Activated T-helper 2 cell treated with anti-CD3 and anti-CD28 coated beads, Interferon-gamma antibody, Interleukin-2, Interleukin-4, amounts not matched to agents 10 μg/mL and 5 μg/mL and 100 μg/mL, durations not matched to agents 14 hours and 24 hours and 36 hours (primary cell): ENCODE measurements around the gene ALPK1. TPM values are rescaled to one million over a fixed set of nuclear protein-coding genes. Genes with fewer than 3 reads are reported as not detected.

Experiments
- DNase-seq: peaks from one replicate; pipeline ENCODE4 v3.0.0; 2021; ENCODE audit warnings: low spot score
- H3K27ac Mint-ChIP-seq: one replicate; pipeline ENCODE4 v1.8.0; 2021; ENCODE audit warnings: mixed read lengths
- H3K27me3 Mint-ChIP-seq: one replicate; pipeline ENCODE4 v1.8.0; 2021; ENCODE audit warnings: low read depth, mixed read lengths
- H3K36me3 Mint-ChIP-seq: one replicate; pipeline ENCODE4 v1.8.0; 2021; ENCODE audit warnings: low read depth, mixed read lengths
- H3K4me1 Mint-ChIP-seq: one replicate; pipeline ENCODE4 v1.8.0; 2021; ENCODE audit warnings: low read depth, mixed read lengths
- H3K4me3 Mint-ChIP-seq: one replicate; pipeline ENCODE4 v1.8.0; 2021; ENCODE audit warnings: low read depth, mild to moderate bottlenecking, moderate library complexity, mixed read lengths
- H3K9me3 Mint-ChIP-seq: one replicate; pipeline ENCODE4 v1.8.0; 2021; ENCODE audit warnings: mixed read lengths
- intact Hi-C: fragments of 100-400 bp; cut with micrococcal nuclease; formaldehyde crosslinking; loops from one replicate; pipeline ENCODE4 v1.15.1; 2023
- total RNA-seq: library from RNA; stranded (reverse); gene quantifications from 2 replicates; pipeline ENCODE4 v1.2.3, GENCODE V29; 2022

ALPK1 gene
- total RNA-seq, 1 donor from 2014 or later, result 3.8 TPM

GRCh38 chr4:112378243-112378620 lies 81.1 kb downstream of the ALPK1 start:
- no peaks in the 10 kb centered on the region for H3K36me3 Mint-ChIP-seq
- intact Hi-C loops, result no loop called here
- no peaks in the 10 kb centered on the region for H3K9me3 Mint-ChIP-seq
- H3K4me1 Mint-ChIP-seq, result no peaks in the 10 kb centered on the region
- H3K4me3 Mint-ChIP-seq, result no peak overlapping the region
- H3K27me3 Mint-ChIP-seq, result no peaks in the 10 kb centered on the region
- no peak overlapping the region for H3K27ac Mint-ChIP-seq
- DNase-seq, result no peak

GRCh38 chr4:112378858-112379257 lies 81.7 kb downstream of the ALPK1 start:
- H3K27ac Mint-ChIP-seq, result no peak overlapping the region
- no peaks in the 10 kb centered on the region for H3K27me3 Mint-ChIP-seq
- no peaks in the 10 kb centered on the region for H3K4me1 Mint-ChIP-seq
- intact Hi-C loops, result no loop called here
- H3K9me3 Mint-ChIP-seq, result no peaks in the 10 kb centered on the region
- no peak overlapping the region for H3K4me3 Mint-ChIP-seq
- H3K36me3 Mint-ChIP-seq, result no peaks in the 10 kb centered on the region
- no peak for DNase-seq

GRCh38 chr4:112379306-112379705 lies 82.1 kb downstream of the ALPK1 start:
- H3K4me3 Mint-ChIP-seq, result no peak overlapping the region
- H3K4me1 Mint-ChIP-seq, result no peaks in the 10 kb centered on the region
- no peaks in the 10 kb centered on the region for H3K36me3 Mint-ChIP-seq
- intact Hi-C loops, result no loop called here
- DNase-seq, result no peak
- H3K9me3 Mint-ChIP-seq, result no peaks in the 10 kb centered on the region
- no peak overlapping the region for H3K27ac Mint-ChIP-seq
- H3K27me3 Mint-ChIP-seq, result no peaks in the 10 kb centered on the region

DNA sequence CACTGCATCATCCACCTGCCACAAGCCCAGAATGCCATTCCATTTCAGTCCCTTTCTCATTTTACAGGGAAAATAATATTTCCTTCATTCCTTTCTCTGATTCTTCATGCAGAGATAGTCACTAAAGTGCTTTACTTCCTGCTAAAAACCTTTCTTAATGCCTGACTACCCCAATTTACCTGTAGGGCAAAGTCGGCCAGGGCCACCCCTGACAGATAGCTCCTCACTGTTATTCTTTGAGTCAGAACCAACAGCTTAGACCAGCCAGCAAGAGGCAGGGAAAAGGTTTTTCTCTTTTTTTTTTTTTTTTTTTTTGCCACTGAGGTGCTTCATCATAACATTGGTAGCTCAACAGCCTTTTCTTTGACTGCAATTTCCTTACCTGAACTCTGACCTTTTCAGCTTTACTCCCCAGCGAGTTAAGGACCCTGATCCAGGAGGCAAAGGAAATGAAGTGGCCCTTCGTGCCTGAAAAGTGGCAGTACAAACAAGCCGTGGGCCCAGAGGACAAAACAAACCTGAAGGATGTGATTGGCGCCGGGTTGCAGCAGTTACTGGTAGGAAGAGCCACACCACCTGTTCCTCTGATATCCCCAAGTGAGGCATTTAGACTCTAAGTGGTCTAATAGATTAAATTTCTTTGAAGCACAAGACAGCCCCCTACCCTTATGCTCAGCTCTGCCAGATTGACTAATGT lies 85.0 kb downstream of the ALPK1 start:
- no peaks in the 10 kb centered on the region for H3K9me3 Mint-ChIP-seq
- no peak overlapping the region for H3K27ac Mint-ChIP-seq
- H3K4me3 Mint-ChIP-seq, result no peak overlapping the region

DNA sequence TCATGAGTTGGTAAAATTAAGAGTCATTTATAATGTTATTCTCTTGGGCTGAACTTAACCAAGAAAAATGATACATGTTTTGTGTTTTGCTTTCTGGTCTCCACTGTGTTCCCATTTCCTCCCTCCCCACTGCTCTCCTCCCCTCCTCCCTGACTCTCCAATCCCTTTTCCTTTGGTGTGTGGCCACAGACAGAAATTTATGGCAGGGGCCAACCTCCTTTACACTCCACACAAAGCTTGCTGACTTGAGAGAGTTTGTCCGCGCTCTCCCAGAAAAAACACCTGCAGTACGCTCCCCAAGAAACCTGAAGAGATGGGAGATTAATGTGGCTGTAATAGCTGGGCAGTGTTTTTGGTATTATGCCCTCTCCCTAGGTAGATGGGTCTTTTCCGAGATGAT lies 88.9 kb downstream of the ALPK1 start:
- Mint-ChIP-seq H3K27ac (no peak overlapping the region), H3K27me3 (no peaks in the 10 kb centered on the region), H3K4me3 (no peak overlapping the region), H3K36me3 (no peaks in the 10 kb centered on the region), H3K9me3 (no peaks in the 10 kb centered on the region), H3K4me1 (no peaks in the 10 kb centered on the region)
- intact Hi-C loops, result no loop called here
- no peak for DNase-seq

More for the DNA sequence above, 85.0 kb downstream of the ALPK1 start:
- Mint-ChIP-seq H3K27me3 (no peaks in the 10 kb centered on the region), H3K36me3 (no peaks in the 10 kb centered on the region), H3K4me1 (no peaks in the 10 kb centered on the region)
- intact Hi-C loops, result no loop called here
- no peak for DNase-seq

DNA sequence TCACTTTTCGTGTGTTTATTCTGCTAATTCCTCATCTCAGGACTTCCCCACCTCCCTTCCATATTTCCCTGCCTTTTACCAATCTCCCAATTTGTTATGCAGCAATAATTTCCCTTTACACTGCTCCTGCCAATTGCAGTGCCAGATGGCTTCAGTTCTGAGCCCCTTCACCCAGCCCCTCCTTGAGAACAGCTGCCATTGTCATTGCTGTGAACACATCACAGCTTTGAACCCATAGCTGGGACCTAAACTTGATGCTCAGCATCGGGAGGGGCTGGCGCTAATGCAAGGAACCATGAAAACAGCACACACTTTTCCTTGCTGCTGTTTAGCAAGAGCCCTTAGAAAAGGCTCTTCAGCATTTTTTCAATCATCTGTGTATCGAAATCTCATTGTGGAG lies 104.9 kb downstream of the ALPK1 start:
- Mint-ChIP-seq H3K4me3 (no peak overlapping the region), H3K36me3 (no peaks in the 10 kb centered on the region), H3K9me3 (no peaks in the 10 kb centered on the region), H3K27ac (no peak overlapping the region), H3K27me3 (no peaks in the 10 kb centered on the region), H3K4me1 (no peaks in the 10 kb centered on the region)
- no peak for DNase-seq
- intact Hi-C loops, result no loop called here

DNA sequence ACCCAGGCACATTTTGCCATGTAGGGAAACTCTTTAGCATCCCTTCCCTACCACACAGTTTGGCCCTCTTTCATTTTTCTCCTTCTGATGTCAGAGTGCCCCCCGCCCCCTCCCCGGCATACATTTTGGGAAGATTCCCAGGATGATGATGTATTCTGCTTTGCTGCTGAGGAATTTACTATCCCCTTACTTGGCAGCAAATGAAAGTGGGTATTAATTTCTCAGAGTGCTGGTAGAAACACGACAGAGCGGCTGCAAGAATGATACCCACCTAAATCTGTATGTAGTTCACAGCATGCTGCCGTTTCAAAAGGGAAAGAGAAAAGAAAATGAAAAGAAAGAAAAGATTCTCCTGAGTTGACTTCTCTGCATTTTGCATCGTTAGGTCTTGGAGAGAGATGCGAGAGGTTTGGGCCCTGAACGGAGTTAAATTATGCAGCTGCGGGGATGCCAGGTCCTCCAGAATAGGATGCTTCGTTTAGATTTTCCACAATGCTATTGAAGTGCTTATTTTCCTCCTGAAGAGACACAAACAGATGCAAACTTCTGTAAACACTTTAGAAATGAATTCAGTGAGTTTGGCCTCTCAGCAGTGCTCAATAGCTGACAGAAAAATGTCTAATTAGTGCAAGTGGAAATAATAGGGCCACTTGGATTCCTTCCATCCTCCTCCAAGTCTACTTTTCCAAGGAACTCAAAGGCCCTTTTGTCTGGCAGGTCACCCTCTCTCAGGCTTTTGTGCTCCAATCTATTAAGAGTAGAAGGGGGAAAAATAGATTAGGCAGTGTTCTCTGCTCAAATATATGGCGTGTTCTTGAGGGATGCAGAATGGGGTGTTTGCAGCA lies 106.2 kb downstream of the ALPK1 start:
- intact Hi-C loops, result no loop called here
- no peaks in the 10 kb centered on the region for H3K27me3 Mint-ChIP-seq
- H3K36me3 Mint-ChIP-seq, result no peaks in the 10 kb centered on the region
- no peak overlapping the region for H3K4me3 Mint-ChIP-seq
- no peak overlapping the region for H3K27ac Mint-ChIP-seq
- H3K4me1 Mint-ChIP-seq, result no peaks in the 10 kb centered on the region
- H3K9me3 Mint-ChIP-seq, result no peaks in the 10 kb centered on the region
- no peak for DNase-seq

DNA sequence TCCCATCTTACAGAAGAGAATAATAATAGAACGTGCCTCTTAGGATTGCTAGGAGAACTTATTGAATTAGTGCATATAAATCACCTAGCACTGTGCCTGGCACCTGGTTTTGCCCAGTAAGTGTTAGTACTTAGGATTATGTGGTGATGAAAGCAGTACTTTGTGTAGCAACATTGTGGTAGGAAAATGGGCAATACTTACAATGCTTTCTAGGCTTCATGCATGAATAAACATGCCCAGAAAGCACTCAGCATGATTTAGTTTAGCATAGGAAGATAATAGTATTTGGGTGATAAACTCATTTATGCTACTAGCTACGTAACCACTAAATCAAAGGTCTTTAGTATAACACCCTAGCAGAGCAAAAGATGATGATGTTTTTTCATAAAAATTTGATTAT lies 113.2 kb downstream of the ALPK1 start:
- intact Hi-C loops, result no loop called here
- Mint-ChIP-seq H3K27me3 (no peaks in the 10 kb centered on the region), H3K9me3 (no peaks in the 10 kb centered on the region), H3K36me3 (no peaks in the 10 kb centered on the region), H3K27ac (no peak overlapping the region), H3K4me3 (no peak overlapping the region), H3K4me1 (no peaks in the 10 kb centered on the region)
- DNase-seq, result no peak

- intact Hi-C loops, result no loop called here
- DNase-seq, result no peak
- no peaks in the 10 kb centered on the region for H3K9me3 Mint-ChIP-seq
- no peak overlapping the region for H3K4me3 Mint-ChIP-seq
- H3K27me3 Mint-ChIP-seq, result no peaks in the 10 kb centered on the region
- H3K4me1 Mint-ChIP-seq, result no peaks in the 10 kb centered on the region
- no peaks in the 10 kb centered on the region for H3K36me3 Mint-ChIP-seq
- H3K27ac Mint-ChIP-seq, result no peak overlapping the region
These were observed 113.6 kb downstream of the ALPK1 start for GRCh38 chr4:112410804-112411203.

DNA sequence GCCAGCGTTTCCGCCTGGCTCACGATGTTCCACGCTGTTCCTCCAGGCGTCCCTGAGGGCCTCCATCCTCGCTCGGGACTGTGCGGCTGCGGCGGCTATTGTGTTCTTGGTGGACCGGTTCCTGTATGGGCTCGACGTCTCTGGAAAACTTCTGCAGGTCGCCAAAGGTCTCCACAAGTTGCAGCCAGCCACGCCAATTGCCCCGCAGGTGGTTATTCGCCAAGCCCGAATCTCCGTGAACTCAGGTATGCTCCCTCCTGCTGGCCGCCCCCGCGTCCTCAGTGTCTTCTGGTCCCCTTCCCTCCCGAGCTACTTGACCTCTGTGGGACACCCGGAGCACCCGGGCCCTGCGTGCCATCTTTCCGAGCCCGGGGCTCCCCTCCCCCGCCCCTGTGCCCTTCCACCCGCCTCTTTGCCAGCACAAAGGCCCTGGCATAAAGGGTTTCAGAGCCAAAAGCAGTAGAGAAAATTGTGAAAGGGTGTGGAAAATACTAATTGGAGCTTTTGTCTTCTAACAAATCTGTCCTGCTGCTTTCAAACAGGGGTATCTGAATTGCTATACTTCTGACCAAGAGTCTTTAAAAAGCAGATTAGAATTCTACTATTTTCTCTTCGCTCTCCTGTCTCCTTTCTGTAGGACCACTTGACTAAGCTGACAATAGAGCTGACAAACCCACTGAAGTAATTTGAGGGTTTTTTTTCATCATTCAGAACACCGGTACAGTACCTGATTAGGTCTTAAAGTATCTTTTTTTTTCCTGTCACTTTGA lies 114.8 kb downstream of the ALPK1 start:
- Mint-ChIP-seq H3K4me3 (no peak overlapping the region), H3K36me3 (no peaks in the 10 kb centered on the region), H3K27ac (no peak overlapping the region), H3K9me3 (no peaks in the 10 kb centered on the region), H3K27me3 (no peaks in the 10 kb centered on the region), H3K4me1 (no peaks in the 10 kb centered on the region)
- intact Hi-C loops, result no loop called here
- no peak for DNase-seq

DNA sequence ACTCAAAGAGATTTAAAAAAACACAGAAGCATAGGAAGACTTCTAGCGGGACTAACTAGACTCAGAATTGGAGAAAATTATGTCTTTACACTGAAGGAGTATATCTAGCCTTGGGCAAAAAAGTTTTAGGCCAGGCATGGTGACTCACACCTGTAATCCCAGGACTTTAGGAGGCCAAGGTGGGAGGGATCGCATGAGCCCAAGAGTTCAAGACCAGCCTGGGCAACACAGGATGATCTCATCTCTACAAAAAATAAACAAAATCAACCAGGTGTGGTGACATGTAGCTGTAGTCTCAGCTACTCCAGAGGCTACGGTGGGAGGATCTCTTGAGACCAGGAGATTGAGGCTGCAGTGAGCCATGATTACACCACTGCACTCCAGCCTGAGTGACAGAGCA lies 119.3 kb downstream of the ALPK1 start:
- no peak overlapping the region for H3K4me3 Mint-ChIP-seq
- intact Hi-C loops, result no loop called here
- no peaks in the 10 kb centered on the region for H3K9me3 Mint-ChIP-seq
- H3K4me1 Mint-ChIP-seq, result no peaks in the 10 kb centered on the region
- H3K27ac Mint-ChIP-seq, result no peak overlapping the region
- no peaks in the 10 kb centered on the region for H3K36me3 Mint-ChIP-seq
- DNase-seq, result no peak
- no peaks in the 10 kb centered on the region for H3K27me3 Mint-ChIP-seq

GRCh38 chr4:112418092-112418491 lies 120.9 kb downstream of the ALPK1 start:
- Mint-ChIP-seq H3K9me3 (no peaks in the 10 kb centered on the region), H3K27me3 (no peaks in the 10 kb centered on the region), H3K4me1 (no peaks in the 10 kb centered on the region), H3K27ac (no peak overlapping the region), H3K4me3 (no peak overlapping the region), H3K36me3 (no peaks in the 10 kb centered on the region)
- intact Hi-C loops, result no loop called here
- no peak for DNase-seq

DNA sequence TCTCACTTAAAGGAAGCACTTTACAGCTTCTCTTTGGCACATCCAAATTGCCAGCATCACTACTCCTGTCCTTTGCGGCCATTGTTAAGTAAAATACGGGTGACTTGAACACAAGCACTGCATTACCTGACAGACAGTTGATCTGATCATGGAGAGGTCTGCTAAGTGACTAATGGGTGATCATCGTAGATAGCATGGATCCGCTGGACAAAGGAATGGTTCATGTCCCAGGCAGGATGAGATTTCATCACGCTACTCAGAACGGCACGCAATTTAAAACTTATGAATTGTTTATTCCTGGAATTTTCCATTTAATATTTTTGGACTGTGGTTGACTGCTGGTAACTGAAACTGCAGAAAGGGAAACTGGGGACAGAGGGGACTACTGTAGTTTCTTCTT lies 124.7 kb downstream of the ALPK1 start:
- Mint-ChIP-seq H3K27me3 (no peaks in the 10 kb centered on the region), H3K36me3 (no peaks in the 10 kb centered on the region), H3K27ac (no peak overlapping the region), H3K4me3 (no peak overlapping the region), H3K9me3 (no peaks in the 10 kb centered on the region), H3K4me1 (no peaks in the 10 kb centered on the region)
- DNase-seq, result no peak
- intact Hi-C loops, result no loop called here
